Neural cell (in vitro differentiated cells): ENCODE data around the gene GFM1. TPM values are rescaled to one million over a fixed set of nuclear protein-coding genes. Genes with fewer than 3 reads are reported as not detected.

ENCODE experiments used
- H2AFZ ChIP-seq: fragments of 200-600, 300-800 bp; sonication (generic), shearing (Covaris generic); 2 replicates; pipeline ENCODE4 v1.6.0; 2014; ENCODE audit warnings: low read depth, mild to moderate bottlenecking, antibody characterized with exemption, low read length, moderate library complexity
- H3F3A ChIP-seq: fragments of 200-600 bp; shearing (Covaris generic); 2 replicates; pipeline ENCODE4 v1.6.1; 2016; ENCODE audit warnings: mild to moderate bottlenecking, moderate library complexity, mixed read lengths, antibody characterized with exemption, low read length; ENCODE audit not compliant: insufficient read depth, poor library complexity, severe bottlenecking
- H3K27ac ChIP-seq: fragments of 200-600, 300-800 bp; sonication (generic), shearing (Covaris generic); 2 replicates; pipeline ENCODE4 v1.5.1; 2014; ENCODE audit warnings: mild to moderate bottlenecking, low read length, moderate library complexity
- H3K27me3 ChIP-seq: fragments of 300-800, 200-600 bp; sonication (generic), shearing (Covaris generic); 2 replicates; pipeline ENCODE4 v1.6.0; 2014; ENCODE audit warnings: mild to moderate bottlenecking, low read depth, low read length, moderate library complexity; ENCODE audit not compliant: insufficient read depth
- H3K36me3 ChIP-seq: fragments of 300-800, 200-600 bp; sonication (generic), shearing (Covaris generic); 2 replicates; pipeline ENCODE4 v1.5.1; 2014; ENCODE audit warnings: mild to moderate bottlenecking, antibody characterized with exemption, low read length, moderate library complexity; ENCODE audit not compliant: insufficient read depth
- H3K4me2 ChIP-seq: fragments of 300-800, 200-600 bp; sonication (generic), shearing (Covaris generic); 2 replicates; pipeline ENCODE4 v1.6.0; 2014; ENCODE audit warnings: mild to moderate bottlenecking, low read length
- H3K4me3 ChIP-seq: fragments of 300-800, 200-600 bp; sonication (generic), shearing (Covaris generic); 2 replicates; pipeline ENCODE4 v1.5.1; 2014; ENCODE audit warnings: mild to moderate bottlenecking, low read length, moderate library complexity
- H3K79me2 ChIP-seq: fragments of 200-600 bp; shearing (Covaris generic); replicated peaks from 2 replicates; pipeline ENCODE4 v1.6.0; 2014; ENCODE audit warnings: mild to moderate bottlenecking, low read length, moderate library complexity; ENCODE audit not compliant: insufficient read depth
- H3K9ac ChIP-seq: fragments of 300-800, 200-600 bp; sonication (generic), shearing (Covaris generic); 2 replicates; pipeline ENCODE4 v1.6.1; 2016; ENCODE audit warnings: mild to moderate bottlenecking, low read length, mixed read lengths
- H3K9me2 ChIP-seq: fragments of 200-600 bp; shearing (Covaris generic); 2 replicates; pipeline ENCODE4 v1.6.1; 2016; ENCODE audit warnings: mild to moderate bottlenecking, low read length, mixed read lengths; ENCODE audit not compliant: insufficient read depth
- H3K9me3 ChIP-seq: fragments of 200-600, 300-800 bp; sonication (generic), shearing (Covaris generic); 2 replicates; pipeline ENCODE4 v1.6.1; 2016; ENCODE audit warnings: mild to moderate bottlenecking, mixed run types, low read length, moderate library complexity, mixed read lengths
- H4K20me1 ChIP-seq: fragments of 200-600 bp; shearing (Covaris generic); 2 replicates; pipeline ENCODE4 v1.6.1; 2016; ENCODE audit warnings: mild to moderate bottlenecking, mixed run types; ENCODE audit not compliant: insufficient read depth
- EP300 ChIP-seq: fragments of 450-650 bp; conservative IDR thresholded peaks from 2 replicates; pipeline ENCODE4 v1.6.1; 2014; ENCODE audit warnings: antibody characterized with exemption, mild to moderate bottlenecking, moderate library complexity; ENCODE audit not compliant: poor library complexity, severe bottlenecking
- EZH2 ChIP-seq: fragments of 200-600, 300-800 bp; shearing (Covaris generic), sonication (generic); IDR thresholded peaks from 2 replicates; pipeline ENCODE4 v1.6.1; 2014; ENCODE audit warnings: antibody characterized with exemption, low read length, borderline replicate concordance, mild to moderate bottlenecking; ENCODE audit not compliant: insufficient read depth, poor library complexity, severe bottlenecking
- MXI1 ChIP-seq: fragments of 450-650 bp; conservative IDR thresholded peaks from 2 replicates; pipeline ENCODE4 v1.6.1; 2014; ENCODE audit warnings: antibody characterized with exemption, mild to moderate bottlenecking; ENCODE audit not compliant: poor library complexity, severe bottlenecking
- POLR2AphosphoS5 ChIP-seq: IDR thresholded peaks from 2 replicates; pipeline ENCODE4 v1.6.1; 2012
- RAD21 ChIP-seq: fragments of 450-650 bp; conservative IDR thresholded peaks from 2 replicates; pipeline ENCODE4 v1.6.1; 2014; ENCODE audit warnings: antibody characterized with exemption, mild to moderate bottlenecking, moderate library complexity
- SMC3 ChIP-seq: fragments of 450-650 bp; conservative IDR thresholded peaks from 2 replicates; pipeline ENCODE4 v1.6.1; 2014; ENCODE audit warnings: antibody characterized with exemption, mild to moderate bottlenecking, moderate library complexity; ENCODE audit not compliant: poor library complexity
- TAF1 ChIP-seq: IDR thresholded peaks from 2 replicates; pipeline ENCODE4 v1.6.1; 2012; ENCODE audit warnings: low read depth
- polyA plus RNA-seq: library from polyadenylated mRNA; depleted of rRNA; stranded (reverse); fragments of >200 nt; gene quantifications from 2 replicates; pipeline ENCODE4 v1.2.3, GENCODE V29; 2014
- TF ChIP-seq, protein P1 (sequence below): fragments of 450-650 bp; IDR thresholded peaks from 2 replicates; pipeline ENCODE4 v1.5.1; 2014; ENCODE audit warnings: antibody characterized with exemption, mild to moderate bottlenecking, moderate library complexity; ENCODE audit not compliant: poor library complexity, severe bottlenecking
- TF ChIP-seq, protein P2 (sequence below): IDR thresholded peaks from 2 replicates; pipeline ENCODE4 v1.6.1; 2012; ENCODE audit warnings: borderline replicate concordance

Gene GFM1
- polyA plus RNA-seq, 1 donor from 2014 or later = 67.1 TPM

DNA sequence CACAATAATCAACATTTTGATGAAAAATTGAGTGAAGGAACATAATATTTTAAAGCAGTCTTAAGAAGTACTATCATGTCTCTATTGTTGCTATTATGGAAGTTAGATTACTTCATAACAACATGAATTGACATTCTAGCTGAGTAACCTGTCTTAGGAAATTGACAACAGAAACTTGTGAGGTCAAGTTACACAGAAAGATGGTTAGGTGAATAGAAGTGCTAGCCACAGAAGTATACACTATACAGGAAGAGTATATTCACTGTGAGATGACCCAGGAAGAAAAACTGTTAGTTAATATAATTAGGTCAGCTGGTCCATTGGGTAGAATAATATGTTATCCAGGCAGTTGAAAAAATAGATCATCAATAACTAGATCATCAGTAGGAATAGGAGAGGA lies 42.1 kb upstream of the GFM1 start:
- H3K4me2 ChIP-seq = no peak overlapping the region
- no peaks in the 10 kb centered on the region for H3K36me3 ChIP-seq
- no peaks in the 10 kb centered on the region for H3K9me3 ChIP-seq
- H4K20me1 ChIP-seq = no peaks in the 10 kb centered on the region
- no peak overlapping the region for H3K4me3 ChIP-seq
- no peaks in the 10 kb centered on the region for H3K9me2 ChIP-seq
- TF ChIP-seq POLR2AphosphoS5 = no peak
- no peak for TF ChIP-seq EP300
- TF ChIP-seq TAF1 = no peak
- no peak for TF ChIP-seq EZH2
- TF ChIP-seq, protein P1, sequence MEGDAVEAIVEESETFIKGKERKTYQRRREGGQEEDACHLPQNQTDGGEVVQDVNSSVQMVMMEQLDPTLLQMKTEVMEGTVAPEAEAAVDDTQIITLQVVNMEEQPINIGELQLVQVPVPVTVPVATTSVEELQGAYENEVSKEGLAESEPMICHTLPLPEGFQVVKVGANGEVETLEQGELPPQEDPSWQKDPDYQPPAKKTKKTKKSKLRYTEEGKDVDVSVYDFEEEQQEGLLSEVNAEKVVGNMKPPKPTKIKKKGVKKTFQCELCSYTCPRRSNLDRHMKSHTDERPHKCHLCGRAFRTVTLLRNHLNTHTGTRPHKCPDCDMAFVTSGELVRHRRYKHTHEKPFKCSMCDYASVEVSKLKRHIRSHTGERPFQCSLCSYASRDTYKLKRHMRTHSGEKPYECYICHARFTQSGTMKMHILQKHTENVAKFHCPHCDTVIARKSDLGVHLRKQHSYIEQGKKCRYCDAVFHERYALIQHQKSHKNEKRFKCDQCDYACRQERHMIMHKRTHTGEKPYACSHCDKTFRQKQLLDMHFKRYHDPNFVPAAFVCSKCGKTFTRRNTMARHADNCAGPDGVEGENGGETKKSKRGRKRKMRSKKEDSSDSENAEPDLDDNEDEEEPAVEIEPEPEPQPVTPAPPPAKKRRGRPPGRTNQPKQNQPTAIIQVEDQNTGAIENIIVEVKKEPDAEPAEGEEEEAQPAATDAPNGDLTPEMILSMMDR = no peak
- TF ChIP-seq RAD21 = no peak
- no peak for TF ChIP-seq MXI1
- TF ChIP-seq, protein P2, sequence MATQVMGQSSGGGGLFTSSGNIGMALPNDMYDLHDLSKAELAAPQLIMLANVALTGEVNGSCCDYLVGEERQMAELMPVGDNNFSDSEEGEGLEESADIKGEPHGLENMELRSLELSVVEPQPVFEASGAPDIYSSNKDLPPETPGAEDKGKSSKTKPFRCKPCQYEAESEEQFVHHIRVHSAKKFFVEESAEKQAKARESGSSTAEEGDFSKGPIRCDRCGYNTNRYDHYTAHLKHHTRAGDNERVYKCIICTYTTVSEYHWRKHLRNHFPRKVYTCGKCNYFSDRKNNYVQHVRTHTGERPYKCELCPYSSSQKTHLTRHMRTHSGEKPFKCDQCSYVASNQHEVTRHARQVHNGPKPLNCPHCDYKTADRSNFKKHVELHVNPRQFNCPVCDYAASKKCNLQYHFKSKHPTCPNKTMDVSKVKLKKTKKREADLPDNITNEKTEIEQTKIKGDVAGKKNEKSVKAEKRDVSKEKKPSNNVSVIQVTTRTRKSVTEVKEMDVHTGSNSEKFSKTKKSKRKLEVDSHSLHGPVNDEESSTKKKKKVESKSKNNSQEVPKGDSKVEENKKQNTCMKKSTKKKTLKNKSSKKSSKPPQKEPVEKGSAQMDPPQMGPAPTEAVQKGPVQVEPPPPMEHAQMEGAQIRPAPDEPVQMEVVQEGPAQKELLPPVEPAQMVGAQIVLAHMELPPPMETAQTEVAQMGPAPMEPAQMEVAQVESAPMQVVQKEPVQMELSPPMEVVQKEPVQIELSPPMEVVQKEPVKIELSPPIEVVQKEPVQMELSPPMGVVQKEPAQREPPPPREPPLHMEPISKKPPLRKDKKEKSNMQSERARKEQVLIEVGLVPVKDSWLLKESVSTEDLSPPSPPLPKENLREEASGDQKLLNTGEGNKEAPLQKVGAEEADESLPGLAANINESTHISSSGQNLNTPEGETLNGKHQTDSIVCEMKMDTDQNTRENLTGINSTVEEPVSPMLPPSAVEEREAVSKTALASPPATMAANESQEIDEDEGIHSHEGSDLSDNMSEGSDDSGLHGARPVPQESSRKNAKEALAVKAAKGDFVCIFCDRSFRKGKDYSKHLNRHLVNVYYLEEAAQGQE = no peak
- no peak for TF ChIP-seq SMC3
- H3K79me2 ChIP-seq = no peaks in the 10 kb centered on the region
- H3K27me3 ChIP-seq = no peaks in the 10 kb centered on the region
- no peak overlapping the region for H2AFZ ChIP-seq
- no peak overlapping the region for H3K9ac ChIP-seq
- H3F3A ChIP-seq = no peaks in the 10 kb centered on the region
- H3K27ac ChIP-seq = no peak overlapping the region

DNA sequence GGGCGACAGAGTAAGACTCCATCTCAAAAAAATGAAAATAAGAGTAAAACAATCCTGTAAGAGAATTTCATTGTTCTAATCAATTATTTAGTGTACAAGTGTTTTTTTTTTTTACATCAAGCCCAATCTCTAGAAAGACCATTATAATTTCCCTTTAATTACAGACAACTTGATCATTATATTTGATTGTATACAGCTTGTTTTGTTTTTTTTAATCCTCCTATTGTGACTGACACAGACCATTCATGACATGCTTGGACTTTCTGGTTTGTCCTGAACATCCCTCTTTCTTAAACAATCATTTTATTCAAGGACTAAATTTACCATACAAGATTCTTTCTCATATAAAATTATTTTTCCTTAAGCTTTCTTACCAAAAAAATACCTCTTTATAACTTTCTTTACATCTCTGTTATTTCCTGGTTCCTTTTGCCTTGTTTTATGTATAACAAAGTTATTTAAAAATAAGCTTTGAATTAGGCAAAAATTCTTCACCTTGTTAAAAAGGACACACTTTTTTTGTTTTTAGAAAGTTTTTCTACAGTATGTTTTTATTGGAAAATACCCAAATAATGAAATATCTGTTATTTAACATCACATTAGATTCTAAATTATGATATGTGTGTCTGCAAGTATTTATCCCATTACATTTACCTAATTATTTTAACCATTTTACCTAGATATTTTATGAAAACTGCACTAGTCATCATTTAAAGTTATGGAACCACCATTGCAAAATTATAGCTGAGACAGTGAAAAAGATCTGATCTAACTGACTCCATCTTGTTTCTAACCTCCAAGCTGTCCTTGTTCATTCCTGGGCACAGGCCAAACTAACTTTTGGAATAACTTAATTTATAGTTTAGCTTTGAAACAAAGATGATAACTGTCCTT lies 26.1 kb upstream of the GFM1 start:
- H2AFZ ChIP-seq = no peak overlapping the region

More for the DNA sequence above, 26.1 kb upstream of the GFM1 start:
- TF ChIP-seq TAF1 = no peak
- TF ChIP-seq, protein P1 = no peak
- TF ChIP-seq EP300 = no peak
- no peak for TF ChIP-seq RAD21
- TF ChIP-seq EZH2 = no peak
- no peak for TF ChIP-seq SMC3
- Histone ChIP-seq H3K27me3 (no peaks in the 10 kb centered on the region), H3K4me3 (no peak overlapping the region), H3K27ac (no peak overlapping the region), H3F3A (no peaks in the 10 kb centered on the region), H4K20me1 (no peaks in the 10 kb centered on the region), H3K79me2 (no peaks in the 10 kb centered on the region), H3K9me3 (no peaks in the 10 kb centered on the region), H3K4me2 (no peak overlapping the region), H3K9ac (no peak overlapping the region), H3K36me3 (no peaks in the 10 kb centered on the region), H3K9me2 (no peaks in the 10 kb centered on the region)
